ENCODE measurements around the gene LYVE1.

Gene LYVE1

DNA sequence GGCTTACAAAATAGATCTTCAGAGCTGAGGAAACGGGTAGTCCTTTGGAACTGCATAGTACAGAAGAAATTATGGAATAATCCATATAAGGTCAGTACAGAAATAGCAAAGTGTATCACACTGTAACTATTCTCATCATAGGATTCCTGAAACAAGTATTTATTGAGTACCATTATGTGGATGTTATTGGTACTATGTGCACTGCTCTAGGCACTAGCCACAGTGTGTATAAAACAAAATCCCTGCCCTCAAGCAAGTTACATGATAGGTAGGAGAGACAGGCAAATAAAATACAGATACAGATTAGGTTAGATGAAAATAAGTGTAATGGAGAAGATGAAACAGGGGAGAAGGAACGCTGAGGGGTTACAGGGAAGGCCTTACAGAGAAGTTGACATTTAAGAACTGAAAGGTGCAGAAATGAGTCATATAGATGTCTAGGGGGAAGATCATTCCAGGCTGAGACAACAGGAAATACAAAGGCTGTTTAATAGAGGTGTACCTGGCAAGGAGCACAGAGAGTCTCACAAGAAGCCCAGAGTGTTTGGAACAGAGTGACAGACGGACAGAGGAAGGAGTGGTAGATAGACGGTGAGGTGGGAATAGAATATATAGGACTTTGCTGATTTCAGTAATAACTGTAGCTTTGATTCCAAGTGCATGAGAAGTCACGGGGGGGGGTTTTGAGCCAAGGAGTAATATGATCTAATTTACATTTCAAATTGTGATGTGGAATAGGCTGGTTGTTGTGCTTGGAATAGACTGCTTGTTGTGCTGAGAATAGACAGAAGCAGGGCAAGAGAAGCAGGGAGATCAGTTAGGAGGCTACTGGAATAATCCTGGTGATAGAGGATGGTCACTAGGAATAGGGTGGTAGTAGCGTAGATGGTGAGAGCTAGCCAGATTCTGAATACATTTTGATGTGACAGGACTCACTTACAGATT lies 41.2 kb downstream of the LYVE1 start:
- DNase-seq (ENCODE audit: low read depth, low spot score): no peak

DNA sequence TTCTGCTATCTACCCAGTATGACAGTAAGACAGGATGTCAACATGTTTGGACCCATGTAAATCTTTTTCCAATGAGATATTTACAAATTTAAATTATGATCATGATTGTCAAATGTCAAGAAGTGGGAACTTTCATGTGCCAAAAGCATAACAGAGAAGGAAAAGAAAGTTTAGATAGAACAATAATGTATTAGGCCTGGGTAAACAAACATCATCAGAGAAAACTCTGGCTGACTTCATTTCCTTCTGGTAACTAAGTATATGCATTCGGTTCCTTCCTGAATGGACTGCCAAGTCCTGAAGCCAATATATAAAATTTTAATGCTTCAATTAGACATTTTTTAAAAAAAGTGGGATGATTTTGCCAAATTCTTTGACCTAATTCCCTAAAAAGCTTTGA lies 44.0 kb downstream of the LYVE1 start:
- DNase-seq (ENCODE audit: low read depth, low spot score): no peak

- DNase-seq (ENCODE audit: low read depth, low spot score): no peak
These were observed 45.5 kb downstream of the LYVE1 start for GRCh38 chr11:10522921-10523320.

GRCh38 chr11:10522276-10522675 lies 46.2 kb downstream of the LYVE1 start:
- DNase-seq (ENCODE audit: low read depth, low spot score): no peak

DNA sequence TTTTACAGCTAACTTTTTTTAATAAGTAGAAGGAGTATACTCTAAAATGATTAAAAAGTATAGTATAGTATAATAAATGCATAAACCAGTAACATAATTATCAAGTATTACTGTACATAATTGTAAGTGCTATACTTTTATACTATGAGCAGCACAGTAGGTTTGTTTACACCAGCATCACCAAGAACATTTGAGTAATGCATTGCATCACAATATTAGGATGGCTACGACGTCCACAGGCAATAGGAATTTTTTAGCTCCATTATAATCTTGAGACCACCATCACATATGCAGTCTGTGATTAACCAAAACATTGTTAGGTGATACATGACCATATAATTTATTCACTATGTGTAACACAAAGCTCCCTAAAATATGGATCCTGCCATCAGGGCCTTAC lies 47.9 kb downstream of the LYVE1 start:
- no peak for DNase-seq (ENCODE audit: low read depth, low spot score)

DNA sequence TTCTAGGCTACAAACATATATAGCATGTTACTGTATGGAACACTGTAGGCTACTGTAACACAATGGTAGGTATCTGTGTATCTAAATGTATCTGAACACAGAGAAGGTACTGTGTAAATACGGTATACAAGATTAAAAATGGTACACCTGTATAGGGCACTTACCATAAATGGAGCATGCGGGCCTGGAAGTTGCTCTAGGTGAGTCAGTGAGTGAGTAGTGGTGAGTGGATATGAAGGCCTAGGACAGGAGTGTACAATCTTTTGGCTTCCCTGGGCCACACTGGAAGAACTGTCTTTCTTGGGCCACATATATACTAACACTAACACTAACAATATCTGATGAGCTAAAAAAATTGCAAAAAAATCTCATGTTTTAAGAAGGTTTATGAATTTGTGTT lies 48.8 kb downstream of the LYVE1 start:
- DNase-seq (ENCODE audit: low read depth, low spot score): no peak

GRCh38 chr11:10518891-10519290 lies 49.6 kb downstream of the LYVE1 start:
- no peak for DNase-seq (ENCODE audit: low read depth, low spot score)

GRCh38 chr11:10518123-10518522 lies 50.3 kb downstream of the LYVE1 start:
- DNase-seq (ENCODE audit: low read depth, low spot score): no peak

DNA sequence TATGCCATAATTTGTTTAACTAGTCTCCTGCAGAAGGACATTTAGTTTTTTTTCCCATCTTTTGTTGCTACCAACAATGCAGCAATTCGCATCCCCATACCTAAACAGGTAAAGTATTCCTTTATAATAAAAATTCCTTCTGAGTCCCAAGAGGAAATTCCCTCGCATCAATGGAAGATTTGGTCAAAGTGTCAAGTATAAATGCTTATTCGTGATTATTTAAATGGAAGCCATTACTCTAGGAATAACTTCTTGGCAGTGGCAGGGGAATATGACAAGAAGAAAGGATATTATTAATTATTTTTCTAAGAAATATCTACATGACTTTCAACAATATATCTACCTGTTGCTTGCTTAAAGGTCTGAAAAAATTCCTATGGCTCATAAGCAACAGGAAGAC lies 53.0 kb downstream of the LYVE1 start:
- no peak for DNase-seq (ENCODE audit: low read depth, low spot score)

DNA sequence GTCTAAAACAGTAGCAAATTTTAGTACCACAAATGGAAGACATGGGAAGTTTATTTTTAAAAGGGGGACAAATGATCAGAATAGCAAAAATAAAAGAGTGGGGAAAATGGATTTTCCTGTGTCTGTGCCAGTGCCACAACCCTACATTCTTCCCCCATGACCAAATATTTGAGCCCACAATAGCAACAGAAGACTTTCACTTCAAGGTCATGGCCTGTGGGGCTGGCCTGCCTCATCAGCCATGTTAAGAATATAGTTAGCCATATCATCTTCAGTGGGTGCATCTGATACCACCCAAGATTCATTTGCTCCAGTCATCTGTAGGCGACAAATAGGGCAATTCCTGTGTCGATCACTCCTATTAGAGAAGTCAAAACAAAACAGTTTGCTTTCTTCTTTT lies 53.8 kb downstream of the LYVE1 start:
- DNase-seq (ENCODE audit: low read depth, low spot score): no peak

- DNase-seq (ENCODE audit: low read depth, low spot score): no peak
These were observed 54.3 kb downstream of the LYVE1 start for GRCh38 chr11:10514202-10514601.

DNA sequence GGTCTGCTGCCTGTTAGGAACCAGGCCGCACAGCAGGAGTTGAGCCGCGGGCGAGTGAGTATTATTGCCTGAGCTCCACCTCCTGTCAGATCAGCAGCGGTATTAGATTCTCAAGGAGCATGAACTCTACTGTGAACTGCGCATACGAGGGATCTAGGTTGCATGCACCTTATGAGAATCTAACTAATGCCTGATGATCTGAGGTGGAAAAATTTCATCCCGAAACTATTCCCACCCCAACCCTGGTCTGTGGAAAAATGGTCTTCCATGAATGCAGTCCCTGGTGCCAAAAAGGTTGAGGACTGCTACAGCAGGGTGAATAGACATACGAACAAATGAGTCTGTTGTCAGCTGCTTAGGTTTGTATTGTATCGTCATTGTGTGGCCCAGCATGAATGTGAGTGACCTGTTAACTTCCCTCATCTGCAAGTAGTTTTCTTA lies 57.3 kb downstream of the LYVE1 start:
- DNase-seq (ENCODE audit: low read depth, low spot score): no peak

Measured in brain pericyte (primary cell).